AG10803 (cell line): ENCODE measurements around the gene NOC4L.

Experiments used
- DNase-seq: peaks from one replicate; pipeline ENCODE4 v3.0.0; 2010; ENCODE audit warnings: low read depth
- H3K4me3 ChIP-seq: 2 replicates; pipeline ENCODE4 v1.5.1; 2011; ENCODE audit warnings: mild to moderate bottlenecking, low read length, control low read depth
- TF ChIP-seq, protein P1 (sequence below): conservative IDR thresholded peaks from 2 replicates; pipeline ENCODE4 v1.5.1; 2011; ENCODE audit warnings: mild to moderate bottlenecking, low read length, control low read depth, inconsistent platforms

Gene NOC4L

DNA sequence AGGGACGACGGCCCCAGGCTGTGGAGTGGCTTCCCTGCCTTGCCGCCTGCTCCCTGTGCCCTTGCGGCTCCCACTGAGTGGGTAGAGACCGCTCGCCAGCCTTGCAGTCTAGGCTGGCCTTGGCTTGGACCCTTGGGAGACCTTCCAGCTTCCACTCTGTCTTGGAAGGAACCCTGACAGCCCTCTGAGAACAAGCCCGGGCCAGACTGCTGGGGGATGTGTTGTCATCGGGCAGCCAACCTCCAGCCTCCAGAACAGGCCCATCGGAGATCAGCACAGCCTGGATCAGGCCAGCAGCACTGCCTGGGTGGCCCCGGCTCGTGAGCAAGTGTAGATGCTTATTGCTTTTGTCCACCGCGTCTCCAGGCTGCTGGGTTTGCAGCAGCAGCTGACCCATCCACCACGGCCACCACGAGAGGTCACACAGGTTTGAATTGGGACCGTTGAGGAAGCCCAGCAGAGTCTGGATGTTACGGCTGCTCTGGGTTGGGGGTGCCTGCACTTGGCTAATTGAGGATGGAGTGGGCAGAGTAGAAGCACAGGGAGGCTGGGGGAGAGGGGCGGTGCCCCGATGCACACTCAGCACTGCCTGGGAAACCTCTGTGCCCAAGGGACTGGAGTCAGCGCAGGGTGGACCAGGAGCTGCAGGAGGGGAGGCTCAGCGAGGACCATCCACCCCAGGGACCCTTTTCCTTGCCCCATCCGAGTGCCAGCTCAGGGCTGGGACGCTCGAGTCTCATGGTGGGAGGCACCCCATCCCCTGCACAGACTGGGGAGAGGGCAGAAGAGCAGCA lies 55.5 kb downstream of the NOC4L start:
- H3K4me3 ChIP-seq: no peak overlapping the region
- TF ChIP-seq, protein P1, sequence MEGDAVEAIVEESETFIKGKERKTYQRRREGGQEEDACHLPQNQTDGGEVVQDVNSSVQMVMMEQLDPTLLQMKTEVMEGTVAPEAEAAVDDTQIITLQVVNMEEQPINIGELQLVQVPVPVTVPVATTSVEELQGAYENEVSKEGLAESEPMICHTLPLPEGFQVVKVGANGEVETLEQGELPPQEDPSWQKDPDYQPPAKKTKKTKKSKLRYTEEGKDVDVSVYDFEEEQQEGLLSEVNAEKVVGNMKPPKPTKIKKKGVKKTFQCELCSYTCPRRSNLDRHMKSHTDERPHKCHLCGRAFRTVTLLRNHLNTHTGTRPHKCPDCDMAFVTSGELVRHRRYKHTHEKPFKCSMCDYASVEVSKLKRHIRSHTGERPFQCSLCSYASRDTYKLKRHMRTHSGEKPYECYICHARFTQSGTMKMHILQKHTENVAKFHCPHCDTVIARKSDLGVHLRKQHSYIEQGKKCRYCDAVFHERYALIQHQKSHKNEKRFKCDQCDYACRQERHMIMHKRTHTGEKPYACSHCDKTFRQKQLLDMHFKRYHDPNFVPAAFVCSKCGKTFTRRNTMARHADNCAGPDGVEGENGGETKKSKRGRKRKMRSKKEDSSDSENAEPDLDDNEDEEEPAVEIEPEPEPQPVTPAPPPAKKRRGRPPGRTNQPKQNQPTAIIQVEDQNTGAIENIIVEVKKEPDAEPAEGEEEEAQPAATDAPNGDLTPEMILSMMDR: no peak
- DNase-seq: no peak

DNA sequence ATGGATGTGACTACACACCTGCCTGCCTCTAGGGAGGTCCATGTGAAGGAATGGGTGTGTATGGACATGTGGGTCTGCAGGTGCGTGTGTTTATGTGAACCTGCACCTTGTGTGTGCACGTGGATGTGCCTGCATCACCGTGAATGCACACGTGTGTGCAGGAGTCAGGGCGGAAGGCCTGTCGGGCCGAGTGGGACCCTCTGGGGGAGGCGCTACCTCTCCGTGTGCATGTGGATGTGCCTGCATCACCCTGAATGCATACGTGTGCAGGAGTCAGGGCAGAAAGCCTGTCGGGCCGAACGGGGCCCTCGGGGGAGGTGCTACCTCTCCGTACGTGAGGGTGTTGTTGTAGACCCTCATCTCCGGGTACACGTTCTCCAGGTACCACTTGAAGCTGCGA lies 56.5 kb downstream of the NOC4L start:
- H3K4me3 ChIP-seq: no peak overlapping the region
- TF ChIP-seq, protein P1: no peak
- no peak for DNase-seq

DNA sequence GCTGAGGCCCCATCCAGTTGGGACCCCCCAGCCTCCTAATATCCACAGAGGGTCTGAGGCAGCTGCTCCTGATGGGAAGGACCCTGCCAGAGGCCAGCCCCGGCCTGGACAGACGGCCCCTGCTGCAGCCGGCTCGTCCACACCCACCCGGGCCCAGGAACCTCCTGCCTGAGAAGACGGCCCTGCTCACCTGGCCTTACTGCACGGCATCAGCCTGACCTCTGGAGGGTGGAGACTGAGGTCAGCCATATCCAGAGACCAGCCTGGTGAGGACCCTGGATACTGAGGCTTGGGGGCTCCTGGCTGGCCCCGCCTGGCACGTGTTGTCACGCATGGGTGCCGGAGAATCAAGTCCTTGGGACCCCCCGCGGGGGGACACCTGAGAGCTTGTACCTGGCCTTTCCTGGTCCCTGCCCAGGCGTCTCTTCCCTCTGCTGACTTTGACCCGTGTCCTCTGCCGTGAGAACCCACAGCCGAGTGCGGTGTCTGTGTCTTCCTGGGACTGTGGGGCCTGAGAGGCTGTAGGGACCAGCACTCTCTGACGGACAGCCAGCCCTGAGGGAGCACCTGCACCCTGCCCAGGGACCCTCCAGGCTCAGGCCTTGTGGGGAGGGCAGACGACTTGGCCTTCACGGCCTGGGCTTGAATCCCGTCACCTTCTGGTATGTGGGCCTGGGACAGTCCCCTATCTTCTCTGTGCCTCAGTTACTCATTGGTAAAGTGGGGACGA lies 57.3 kb downstream of the NOC4L start:
- no peak for DNase-seq
- TF ChIP-seq, protein P1: no peak
- no peak overlapping the region for H3K4me3 ChIP-seq
